ENCODE data around the gene GDF3.
"Not testable (repeated sequence)": the region's sequence is repeated elsewhere in the genome, so short reads cannot be mapped to it uniquely, and the experiment has no call there.

The GDF3 gene

DNA sequence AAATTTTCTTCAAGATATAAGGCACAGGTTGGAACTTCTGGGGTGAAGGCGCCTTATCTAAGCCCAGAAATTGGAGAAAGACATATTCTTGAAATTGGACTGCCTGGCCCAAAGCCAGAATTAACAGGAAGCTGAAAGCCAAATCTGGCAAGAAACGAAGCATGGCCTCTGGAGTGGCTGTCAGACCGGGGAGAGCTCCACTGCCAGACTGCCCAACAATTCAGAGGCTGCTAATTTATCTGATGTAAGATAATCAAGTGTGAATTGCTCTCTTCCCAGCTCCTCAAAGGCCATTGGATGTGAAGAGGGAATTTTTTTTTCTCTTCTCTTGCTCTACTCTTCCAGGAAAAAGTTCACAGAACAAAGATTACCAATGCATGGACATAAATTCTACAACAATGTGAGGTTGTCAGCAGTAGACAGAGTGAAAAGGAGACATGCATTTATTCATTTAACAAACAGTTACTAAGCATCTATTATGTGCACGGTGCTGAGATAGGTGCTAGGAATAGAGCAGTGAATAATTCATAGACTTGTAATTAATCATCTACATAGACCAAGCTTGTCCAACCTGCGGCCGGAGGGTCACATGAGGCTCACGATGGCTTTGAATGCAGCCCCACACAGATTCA, at the start of gene GDF3:
TSS of gene GDF3 (minus strand) at position 210 of the 632 bp plus-strand sequence. CDS start at position 163, 47 bp downstream.
- no peak for DNase-seq (ENCODE audit: low read depth in 3 of 3)

DNA sequence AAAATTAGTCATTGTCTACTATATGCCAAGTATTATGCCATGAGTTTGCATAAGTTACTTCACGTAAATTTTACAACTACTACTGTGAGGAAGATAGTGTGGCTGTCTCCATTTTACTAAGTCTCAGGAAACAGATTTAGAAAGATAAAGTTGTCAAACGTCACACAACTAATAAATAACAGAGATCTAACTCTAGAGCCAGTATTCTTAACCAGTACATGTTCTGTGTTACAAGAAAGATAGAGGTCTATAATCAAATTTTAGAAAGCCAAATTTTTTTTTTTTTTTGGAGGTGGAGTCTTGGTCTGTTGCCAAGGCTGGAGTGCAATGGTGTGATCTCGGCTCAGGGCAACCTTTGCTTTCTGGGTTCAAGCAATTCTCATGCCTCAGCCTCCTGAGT, 37.4 kb upstream of the GDF3 start:
- no peak for DNase-seq (ENCODE audit: low read depth in 3 of 3)

GRCh38 chr12:7731486-7731885, 35.9 kb upstream of the GDF3 start:
- DNase-seq (ENCODE audit: low read depth in 3 of 3), result no peak

DNA sequence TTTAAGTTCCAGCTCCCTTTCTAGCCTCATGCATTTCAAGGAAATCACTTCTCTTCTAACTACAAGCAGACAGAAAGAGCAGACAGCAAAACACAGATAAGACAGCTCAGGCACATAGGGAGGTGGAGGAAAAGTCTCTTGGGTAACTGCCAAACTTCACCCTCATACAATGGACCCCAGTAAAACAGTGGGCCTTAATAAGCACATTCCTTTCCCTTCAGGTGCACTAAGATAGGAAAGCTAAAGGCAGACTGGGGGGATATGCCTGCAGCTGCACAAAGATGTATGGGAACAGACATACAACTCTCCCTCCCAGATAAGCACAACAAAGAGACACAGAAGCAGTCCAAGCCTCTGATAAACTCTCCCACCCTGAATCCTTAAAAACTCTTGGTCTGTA, 35.4 kb upstream of the GDF3 start:
- not testable (repeated sequence) for DNase-seq (ENCODE audit: low read depth in 3 of 3)

GRCh38 chr12:7729746-7730145, 34.2 kb upstream of the GDF3 start:
- no peak for DNase-seq (ENCODE audit: low read depth in 3 of 3)

DNA sequence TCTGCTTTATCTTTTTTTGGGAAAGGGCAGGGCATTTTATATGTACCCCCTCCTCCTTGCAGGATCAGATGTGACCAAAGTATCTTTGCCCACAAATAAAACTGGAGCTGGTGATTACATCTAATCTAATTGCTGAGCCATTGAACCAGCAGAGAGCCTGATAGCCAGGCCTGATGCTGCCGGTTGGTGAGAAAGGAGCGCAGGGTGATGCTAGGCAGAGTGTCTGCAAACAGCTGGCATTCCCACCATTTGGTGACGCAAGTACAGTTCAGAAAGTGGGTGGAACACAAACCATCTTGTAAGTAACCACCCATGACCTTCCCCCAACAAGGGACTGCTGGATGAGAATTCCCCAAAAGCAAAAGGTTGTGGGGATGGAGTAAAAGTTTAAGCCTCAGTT, 28.4 kb upstream of the GDF3 start:
- DNase-seq (ENCODE audit: low read depth in 3 of 3), result no peak

GRCh38 chr12:7719946-7720730, 24.6 kb upstream of the GDF3 start:
- DNase-seq (ENCODE audit: low read depth in 3 of 3), result no peak

DNA sequence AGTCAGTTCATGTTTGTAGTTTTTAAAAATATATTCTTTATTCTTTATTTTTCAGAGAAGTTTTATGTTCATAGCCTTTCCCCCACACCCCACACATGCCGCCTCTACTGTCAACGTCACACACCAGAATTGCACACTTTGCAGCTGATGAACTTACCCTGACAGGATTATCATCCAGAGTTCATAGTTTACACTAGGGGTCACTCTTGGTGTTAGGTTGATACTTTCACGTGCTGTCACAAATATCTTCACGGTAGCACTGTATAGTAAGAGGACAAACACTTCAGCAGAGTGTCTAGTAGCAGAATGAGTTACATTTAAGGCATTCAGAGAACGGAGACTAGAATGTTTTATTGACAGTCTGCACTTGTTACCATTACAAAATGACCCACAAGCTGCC, 20.8 kb upstream of the GDF3 start:
- no peak for DNase-seq (ENCODE audit: low read depth in 3 of 3)

DNA sequence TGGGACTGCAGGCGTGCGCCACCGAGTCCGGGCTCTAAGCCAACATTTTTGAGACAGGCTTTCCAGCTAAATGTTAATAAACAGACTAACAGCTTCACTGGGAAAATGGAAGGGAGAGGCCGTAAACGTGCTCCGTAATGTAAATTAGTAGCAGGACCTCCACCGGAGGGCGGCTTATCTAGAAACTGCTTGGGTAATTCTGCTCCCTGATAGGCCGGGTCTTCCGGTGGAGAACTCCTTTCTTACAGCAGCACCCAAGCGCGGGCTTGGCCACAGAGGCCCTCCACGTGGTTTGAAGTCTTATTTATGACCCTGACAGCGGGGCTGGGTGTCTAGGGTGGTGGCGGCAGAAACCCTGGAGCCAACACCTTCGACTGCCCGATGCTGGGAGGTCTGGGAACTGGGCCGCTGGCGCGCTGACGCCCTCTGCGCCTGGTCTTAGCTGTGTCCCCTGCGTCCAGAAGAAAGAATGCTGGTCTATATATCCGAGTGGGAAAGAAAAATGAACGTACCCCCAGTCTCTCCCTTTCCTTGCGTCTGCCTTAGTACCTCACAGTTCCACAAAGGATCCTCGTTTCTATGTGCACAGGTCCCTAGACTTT, 17.4 kb upstream of the GDF3 start:
- DNase-seq (ENCODE audit: low read depth in 3 of 3), result no peak

DNA sequence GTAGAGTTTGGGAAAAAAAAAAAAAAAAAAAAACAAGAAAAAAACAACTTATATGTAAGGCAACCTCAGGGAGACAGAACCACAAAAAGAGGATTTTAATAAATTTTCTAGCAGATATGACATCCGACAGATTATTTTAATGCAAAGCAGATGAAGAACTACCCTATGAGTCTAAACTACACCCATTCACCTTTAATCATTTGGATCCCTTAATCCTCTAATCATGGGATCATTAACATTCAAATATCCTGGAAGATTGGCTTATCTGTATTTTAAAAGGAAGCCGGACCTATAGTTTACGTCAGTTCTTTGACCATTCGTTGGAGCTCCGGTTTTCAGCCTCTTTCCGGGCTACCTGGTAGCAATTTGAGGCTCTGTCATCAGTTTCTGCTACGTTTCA, 15.6 kb upstream of the GDF3 start, which contains the start of gene DPPA3:
TSS of gene DPPA3 (plus strand) at position 301 of the 400 bp plus-strand sequence. CDS start 138 bp downstream, outside the sequence.
- no peak for DNase-seq (ENCODE audit: low read depth in 3 of 3)

GRCh38 chr12:7709969-7710675, 14.5 kb upstream of the GDF3 start:
- no peak for DNase-seq (ENCODE audit: low read depth in 3 of 3)

DNA sequence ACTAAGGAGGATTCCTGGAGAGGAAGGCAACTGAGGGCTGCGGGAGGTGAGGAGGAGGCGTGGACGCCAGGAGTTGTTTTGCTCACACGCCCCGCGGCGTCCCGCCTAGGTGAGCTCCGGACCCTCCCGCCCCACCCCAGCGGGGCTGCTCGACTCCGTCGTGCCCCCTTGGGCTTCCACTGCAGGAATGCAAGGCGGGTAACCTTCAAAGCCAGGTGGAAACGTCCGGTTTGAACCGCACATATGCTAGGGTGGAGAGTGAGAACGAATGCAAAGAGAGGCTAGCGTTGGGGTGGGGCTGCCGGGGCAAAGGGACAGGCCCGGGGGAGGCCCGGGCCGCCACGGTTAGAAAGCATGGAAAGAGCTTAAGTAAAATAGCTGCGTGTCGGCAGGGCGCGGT, 10.3 kb upstream of the GDF3 start:
- DNase-seq (ENCODE audit: low read depth in 3 of 3), result no peak

DNA sequence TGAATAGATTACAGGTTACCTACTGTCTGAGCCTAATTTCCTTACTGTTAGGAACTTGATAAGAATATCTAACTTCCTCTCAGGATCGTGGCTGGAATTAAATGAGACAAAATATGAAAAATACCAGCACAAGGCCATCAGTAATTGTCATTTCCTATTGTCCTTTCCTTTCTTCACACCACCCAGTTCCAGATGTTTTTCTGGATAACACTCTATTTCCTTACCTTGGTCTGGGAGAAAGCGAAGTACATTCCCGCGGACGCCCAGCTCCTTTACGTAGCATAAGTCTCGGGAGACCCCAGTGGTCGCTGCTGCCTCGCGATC, 376 bp downstream of the GDF3 start:
- DNase-seq (ENCODE audit: low read depth in 3 of 3), result no peak

DNA sequence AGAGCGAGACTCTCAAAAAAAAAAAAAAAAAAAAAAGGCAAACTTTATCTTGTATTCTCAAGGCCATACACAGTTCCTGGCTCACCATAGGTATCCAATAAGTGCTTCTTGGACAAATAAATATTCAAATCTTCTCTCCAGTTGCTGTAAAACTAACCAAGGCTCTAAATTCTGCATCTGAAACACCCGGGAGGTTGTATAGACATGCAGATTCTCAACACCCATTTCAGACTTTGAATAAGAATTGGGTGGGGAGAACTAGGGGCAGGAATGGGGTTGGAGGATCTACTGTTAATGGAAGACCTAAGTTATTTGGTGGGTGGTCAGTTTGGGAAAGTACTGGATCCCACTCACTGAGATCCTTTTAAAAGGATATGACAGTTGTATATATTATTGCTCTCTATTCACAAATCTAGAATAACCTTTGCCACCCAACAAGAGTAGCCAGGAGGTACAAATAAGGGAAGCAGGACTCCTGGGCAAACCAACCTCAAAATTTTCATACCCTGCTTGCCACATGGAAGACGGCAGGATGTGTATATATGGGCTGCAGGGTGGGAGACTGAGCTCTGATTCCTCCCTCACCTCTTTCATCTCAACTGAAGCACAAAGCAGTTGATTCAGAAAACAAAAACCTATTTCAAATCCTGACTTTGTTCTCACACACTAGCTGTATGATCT, 879 bp downstream of the GDF3 start:
- DNase-seq (ENCODE audit: low read depth in 3 of 3), result no peak

GRCh38 chr12:7693793-7694192, 1.8 kb downstream of the GDF3 start:
- no peak for DNase-seq (ENCODE audit: low read depth in 3 of 3)

DNA sequence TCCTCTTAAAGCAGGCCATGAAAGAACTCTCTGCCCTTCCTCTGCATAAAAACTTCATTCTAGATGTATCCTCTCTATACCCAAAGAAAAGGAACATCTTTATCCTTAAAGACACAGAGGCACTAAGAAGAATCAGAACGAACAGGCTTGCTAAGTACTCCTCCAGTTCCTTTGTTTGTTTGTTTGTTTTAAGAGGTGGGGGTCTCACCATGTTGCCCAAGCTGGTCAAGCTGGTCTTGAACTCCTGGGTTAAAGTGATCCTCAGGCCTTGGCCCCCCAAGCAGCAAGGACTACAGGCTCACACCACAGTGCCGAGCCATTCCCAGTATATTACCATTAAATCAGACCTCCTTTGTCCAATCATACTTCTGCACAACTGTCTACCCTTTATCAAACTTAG, 14.0 kb downstream of the GDF3 start:
- DNase-seq (ENCODE audit: low read depth in 3 of 3), result no peak

DNA sequence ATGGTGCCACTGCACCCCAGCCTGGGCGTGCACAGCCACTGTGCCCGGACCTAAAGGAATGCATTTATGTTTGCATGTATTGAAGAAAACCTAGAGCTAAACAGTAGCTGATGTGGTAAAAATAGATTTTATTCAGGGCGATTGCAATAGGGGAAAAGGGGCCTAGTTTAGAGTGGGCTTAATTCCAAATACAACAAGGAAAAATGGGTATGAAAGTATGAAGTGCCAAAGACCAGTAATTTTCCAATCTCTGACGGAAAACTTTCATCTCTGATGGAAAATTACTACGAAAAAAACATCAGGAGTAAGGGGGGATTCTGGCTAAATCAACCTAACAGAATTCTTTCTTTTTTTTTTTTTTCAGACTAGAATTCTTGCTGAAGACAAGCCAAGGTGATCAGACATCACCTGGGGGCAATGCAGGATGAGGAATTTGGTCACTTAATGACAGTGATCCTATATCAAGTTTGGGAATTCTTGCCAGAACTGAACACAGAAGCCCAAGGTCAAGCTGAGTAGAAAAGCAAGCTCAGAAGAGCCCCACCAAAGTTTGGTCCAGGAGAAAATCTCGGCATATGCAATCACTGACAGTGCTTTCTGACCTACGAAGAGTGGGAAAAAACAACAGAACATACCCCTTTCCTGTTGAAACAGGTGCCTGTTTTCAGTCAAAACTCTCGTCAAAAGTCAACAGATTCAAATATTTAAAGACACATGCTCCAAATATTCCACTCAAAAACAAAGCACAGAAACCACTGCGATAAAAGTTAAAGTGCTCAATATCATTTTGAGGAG, 16.1 kb downstream of the GDF3 start:
- DNase-seq (ENCODE audit: low read depth in 3 of 3), result no peak

DNA sequence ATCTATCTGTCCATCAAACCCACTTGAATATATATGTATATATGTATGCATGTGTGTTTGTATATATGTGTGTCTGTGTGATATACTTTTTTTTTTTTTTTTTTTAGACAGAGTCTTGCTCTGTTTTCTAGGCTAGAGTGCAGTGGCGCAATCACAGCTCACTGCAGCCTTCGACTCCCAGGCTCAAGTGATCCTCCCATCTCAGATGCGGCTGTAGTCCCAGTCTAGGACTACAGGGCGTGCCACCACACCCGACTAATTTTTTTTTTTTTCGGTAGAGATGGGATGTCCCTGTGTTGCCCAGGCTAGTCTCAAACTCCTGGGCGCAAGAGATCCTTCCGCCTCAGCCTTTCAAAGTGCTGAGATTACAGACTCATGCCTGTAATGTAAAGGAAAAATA, 16.8 kb downstream of the GDF3 start:
- no peak for DNase-seq (ENCODE audit: low read depth in 3 of 3)

- DNase-seq (ENCODE audit: low read depth in 3 of 3), result peak in 1 of 3 experiments; percentile 1
Measured at GRCh38 chr12:7677432-7677888, 18.1 kb downstream of the GDF3 start.

DNA sequence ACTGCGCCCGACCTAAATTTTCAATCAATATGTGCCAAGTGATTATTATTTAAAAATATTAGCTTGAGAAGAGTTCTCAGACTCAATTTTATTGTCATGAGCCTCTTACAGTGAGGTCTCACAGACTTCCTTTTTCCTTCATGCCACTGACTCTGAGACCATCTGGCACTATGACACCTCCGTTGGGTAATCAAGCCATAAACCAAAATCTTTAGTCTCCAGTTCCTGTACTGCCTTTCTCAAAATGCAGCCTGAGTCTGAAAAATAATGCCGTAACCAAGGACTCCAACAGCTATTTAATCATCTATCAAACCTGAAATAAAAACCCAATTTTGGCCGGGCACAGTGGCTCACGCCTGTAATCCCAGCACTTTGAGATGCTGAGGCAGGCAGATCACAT, 20.1 kb downstream of the GDF3 start:
- DNase-seq (ENCODE audit: low read depth in 3 of 3), result not testable (repeated sequence)

GRCh38 chr12:7668171-7668570, 27.4 kb downstream of the GDF3 start:
- DNase-seq (ENCODE audit: low read depth in 3 of 3), result no peak
